ENCODE results near the gene VPS13D.

DNA sequence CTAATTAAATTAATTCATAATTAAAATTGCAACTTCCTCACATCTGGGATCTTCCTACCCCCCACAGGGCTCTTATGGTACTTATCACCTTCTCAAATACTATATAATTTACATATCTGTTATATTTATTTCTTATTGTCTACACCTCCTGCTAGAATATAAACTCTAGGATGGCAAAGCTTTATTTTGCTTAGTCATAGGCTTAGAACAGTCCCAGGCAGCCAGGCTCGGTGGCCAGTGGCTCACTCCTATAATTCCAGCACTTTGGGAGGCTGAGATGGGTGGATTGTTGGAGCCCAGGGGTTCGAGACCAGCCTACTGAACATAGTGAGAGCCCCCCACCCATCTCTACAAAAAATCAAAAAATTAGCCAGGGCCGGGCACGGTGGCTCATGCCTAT is 10.0 kb upstream of the VPS13D start:
- TF ChIP-seq SUZ12 (IDR thresholded peaks at IDR 0.05; ENCODE audit: extremely low read depth, insufficient read depth, insufficient read length) (no peak), ZNF274 (IDR thresholded peaks at IDR 0.05; ENCODE audit: low read depth, low read length) (no peak)

Data from NT2/D1 (cell line).